GM18526 (cell line): ENCODE results near the gene CAMK2B.

ENCODE experiments used
- POLR2A ChIP-seq: IDR thresholded peaks from 3 replicates; pipeline ENCODE4 v1.6.1; 2011; ENCODE audit not compliant: insufficient read length; ENCODE audit errors: extremely low read depth

CAMK2B gene

GRCh38 chr7:44307301-44307900, 18.0 kb downstream of the CAMK2B start:
- TF ChIP-seq POLR2A = no peak

- no peak for TF ChIP-seq POLR2A
Measured at GRCh38 chr7:44306606-44307005, 18.8 kb downstream of the CAMK2B start.

GRCh38 chr7:44305564-44306507, 19.6 kb downstream of the CAMK2B start:
- TF ChIP-seq POLR2A = no peak

- TF ChIP-seq POLR2A = no peak
Measured at GRCh38 chr7:44294325-44295069, 30.9 kb downstream of the CAMK2B start.

GRCh38 chr7:44293561-44294324, 31.7 kb downstream of the CAMK2B start:
- TF ChIP-seq POLR2A = no peak

- TF ChIP-seq POLR2A = no peak
Measured at GRCh38 chr7:44292876-44293560, 32.4 kb downstream of the CAMK2B start.

- no peak for TF ChIP-seq POLR2A
Measured at GRCh38 chr7:44292420-44292817, 33.0 kb downstream of the CAMK2B start.

- no peak for TF ChIP-seq POLR2A
Measured at GRCh38 chr7:44291733-44292419, 33.5 kb downstream of the CAMK2B start.

GRCh38 chr7:44291066-44291732, 34.2 kb downstream of the CAMK2B start:
- TF ChIP-seq POLR2A = no peak

GRCh38 chr7:44290252-44290620, 35.2 kb downstream of the CAMK2B start:
- no peak for TF ChIP-seq POLR2A

- TF ChIP-seq POLR2A = no peak
Measured at GRCh38 chr7:44289341-44290251, 35.8 kb downstream of the CAMK2B start.

GRCh38 chr7:44288811-44289340, 36.5 kb downstream of the CAMK2B start:
- no peak for TF ChIP-seq POLR2A
